Ascending aorta (tissue), 2 donors: Measurements from ENCODE around the gene RABL2B. TPM values are rescaled to one million over a fixed set of nuclear protein-coding genes. Genes with fewer than 3 reads are reported as not detected.

Experiments used
- DNase-seq, 2 donors: peaks; one replicate each; pipeline ENCODE4 v3.0.0-alpha.2; 2019; ENCODE audit warnings: low spot score in 2 of 2
- H3K27ac ChIP-seq, 2 donors: fragments of 200-600 bp; sonication (generic); one replicate each; pipeline ENCODE4 v1.5.1; 2016 to 2017; ENCODE audit warnings: mild to moderate bottlenecking in 1 of 2
- H3K27me3 ChIP-seq: fragments of 200-600 bp; sonication (generic); one replicate; pipeline ENCODE4 v1.5.1; 2017
- H3K36me3 ChIP-seq, 2 donors: fragments of 200-600 bp; sonication (generic); one replicate each; pipeline ENCODE4 v1.5.1; 2016
- H3K4me1 ChIP-seq, 2 donors: fragments of 200-600 bp; sonication (generic); one replicate each; pipeline ENCODE4 v1.5.1; 2016 to 2017; ENCODE audit warnings: mild to moderate bottlenecking in 1 of 2
- H3K4me3 ChIP-seq, 2 donors: fragments of 200-600 bp; sonication (generic); one replicate each; pipeline ENCODE4 v1.5.1; 2016 to 2017; ENCODE audit warnings: mild to moderate bottlenecking in 1 of 2
- H3K9me3 ChIP-seq, 2 donors: fragments of 200-600 bp; sonication (generic); one replicate each; pipeline ENCODE4 v1.5.1; 2016
- intact Hi-C: fragments of 100-400 bp; cut with DNase I; formaldehyde crosslinking; loops from one replicate; pipeline ENCODE4 v1.15.1; 2023
- total RNA-seq: library from RNA; depleted of rRNA; stranded (reverse); fragments of >200 nt; gene quantifications from one replicate; pipeline ENCODE4 v1.1.0, GENCODE V29; 2016
- TF ChIP-seq, protein P1 (sequence below), 3 experiments: fragments of 200-600 bp in 2 of 3; fragments of 450-650 bp in 1 of 3; sonication (generic) in 2 of 3; IDR thresholded peaks; one replicate each; pipeline ENCODE4 v1.5.1; 2016 to 2019; ENCODE audit warnings: antibody characterized with exemption in 3 of 3, mild to moderate bottlenecking in 1 of 3, moderate library complexity in 1 of 3

RABL2B gene
- total RNA-seq, 1 donor from 2014 or later: 6.2 TPM

GRCh38 chr22:50724616-50725015 is 58.8 kb downstream of the RABL2B start:
- Histone ChIP-seq H3K4me3 (no peak overlapping the region), H3K36me3 (no peaks in the 10 kb centered on the region), H3K27me3 (no peaks in the 10 kb centered on the region), H3K9me3 (no peaks in the 10 kb centered on the region), H3K4me1 (no peaks in the 10 kb centered on the region), H3K27ac (no peak overlapping the region)
- TF ChIP-seq, protein P1, sequence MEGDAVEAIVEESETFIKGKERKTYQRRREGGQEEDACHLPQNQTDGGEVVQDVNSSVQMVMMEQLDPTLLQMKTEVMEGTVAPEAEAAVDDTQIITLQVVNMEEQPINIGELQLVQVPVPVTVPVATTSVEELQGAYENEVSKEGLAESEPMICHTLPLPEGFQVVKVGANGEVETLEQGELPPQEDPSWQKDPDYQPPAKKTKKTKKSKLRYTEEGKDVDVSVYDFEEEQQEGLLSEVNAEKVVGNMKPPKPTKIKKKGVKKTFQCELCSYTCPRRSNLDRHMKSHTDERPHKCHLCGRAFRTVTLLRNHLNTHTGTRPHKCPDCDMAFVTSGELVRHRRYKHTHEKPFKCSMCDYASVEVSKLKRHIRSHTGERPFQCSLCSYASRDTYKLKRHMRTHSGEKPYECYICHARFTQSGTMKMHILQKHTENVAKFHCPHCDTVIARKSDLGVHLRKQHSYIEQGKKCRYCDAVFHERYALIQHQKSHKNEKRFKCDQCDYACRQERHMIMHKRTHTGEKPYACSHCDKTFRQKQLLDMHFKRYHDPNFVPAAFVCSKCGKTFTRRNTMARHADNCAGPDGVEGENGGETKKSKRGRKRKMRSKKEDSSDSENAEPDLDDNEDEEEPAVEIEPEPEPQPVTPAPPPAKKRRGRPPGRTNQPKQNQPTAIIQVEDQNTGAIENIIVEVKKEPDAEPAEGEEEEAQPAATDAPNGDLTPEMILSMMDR (IDR thresholded peaks at IDR 0.05): no peak
- intact Hi-C loops: no loop called here
- DNase-seq: no peak

- Histone ChIP-seq H3K36me3 (no peaks in the 10 kb centered on the region), H3K9me3 (no peaks in the 10 kb centered on the region), H3K27ac (no peak overlapping the region), H3K4me3 (no peak overlapping the region), H3K27me3 (no peaks in the 10 kb centered on the region), H3K4me1 (no peaks in the 10 kb centered on the region)
- DNase-seq: no peak
- intact Hi-C loops: no loop called here
- TF ChIP-seq, protein P1 (IDR thresholded peaks at IDR 0.05): no peak
These were observed 59.4 kb downstream of the RABL2B start for GRCh38 chr22:50723991-50724390.

GRCh38 chr22:50722716-50723428 is 60.6 kb downstream of the RABL2B start:
- TF ChIP-seq, protein P1 (IDR thresholded peaks at IDR 0.05): no peak

DNA sequence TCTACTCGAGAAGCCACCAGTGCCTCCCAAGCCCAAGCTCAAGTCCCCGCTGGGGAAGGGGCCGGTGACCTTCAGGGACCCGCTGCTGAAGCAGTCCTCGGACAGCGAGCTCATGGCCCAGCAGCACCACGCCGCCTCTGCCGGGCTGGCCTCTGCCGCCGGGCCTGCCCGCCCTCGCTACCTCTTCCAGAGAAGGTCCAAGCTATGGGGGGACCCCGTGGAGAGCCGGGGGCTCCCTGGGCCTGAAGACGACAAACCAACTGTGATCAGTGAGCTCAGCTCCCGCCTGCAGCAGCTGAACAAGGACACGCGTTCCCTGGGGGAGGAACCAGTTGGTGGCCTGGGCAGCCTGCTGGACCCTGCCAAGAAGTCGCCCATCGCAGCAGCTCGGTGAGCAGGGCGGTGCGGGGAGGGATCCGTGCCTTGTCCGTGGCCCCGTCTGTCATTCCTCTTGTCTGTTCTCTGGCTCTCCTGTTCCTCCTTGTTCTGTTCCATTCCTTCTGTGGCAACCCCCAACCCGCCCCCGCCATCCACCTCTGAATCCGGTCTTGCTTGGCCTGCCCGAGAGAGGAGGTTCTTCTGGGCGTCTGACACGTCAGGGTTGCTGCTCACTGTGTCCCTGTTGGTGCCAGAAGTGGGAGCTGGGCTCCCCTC is 61.3 kb downstream of the RABL2B start:
- no peak overlapping the region for H3K27ac ChIP-seq
- no peaks in the 10 kb centered on the region for H3K9me3 ChIP-seq
- H3K27me3 ChIP-seq: no peaks in the 10 kb centered on the region
- no peaks in the 10 kb centered on the region for H3K36me3 ChIP-seq
- TF ChIP-seq, protein P1 (IDR thresholded peaks at IDR 0.05): no peak
- intact Hi-C loops: no loop called here
- no peak for DNase-seq
- H3K4me1 ChIP-seq: no peaks in the 10 kb centered on the region
- H3K4me3 ChIP-seq: no peak overlapping the region

More at GRCh38 chr22:50722716-50723428, 60.6 kb downstream of the RABL2B start:
- H3K36me3 ChIP-seq: no peaks in the 10 kb centered on the region
- intact Hi-C loops: no loop called here
- H3K4me1 ChIP-seq: no peaks in the 10 kb centered on the region
- no peak overlapping the region for H3K27ac ChIP-seq
- no peak for DNase-seq
- no peak overlapping the region for H3K4me3 ChIP-seq
- H3K27me3 ChIP-seq: no peaks in the 10 kb centered on the region
- no peaks in the 10 kb centered on the region for H3K9me3 ChIP-seq

- no peak overlapping the region for H3K27ac ChIP-seq
- H3K27me3 ChIP-seq: no peaks in the 10 kb centered on the region
- TF ChIP-seq, protein P1 (IDR thresholded peaks at IDR 0.05): no peak
- no peak overlapping the region for H3K4me3 ChIP-seq
- no peak for DNase-seq
- H3K36me3 ChIP-seq: no peaks in the 10 kb centered on the region
- H3K4me1 ChIP-seq: no peaks in the 10 kb centered on the region
- no peaks in the 10 kb centered on the region for H3K9me3 ChIP-seq
- intact Hi-C loops: no loop called here
These were observed 62.1 kb downstream of the RABL2B start for GRCh38 chr22:50721257-50721844.
